Measurements from ENCODE around the gene DEFB123. TPM values are rescaled to one million over a fixed set of nuclear protein-coding genes. Genes with fewer than 3 reads are reported as not detected.
"Not testable (repeated sequence)": the region's sequence is repeated elsewhere in the genome, so short reads cannot be mapped to it uniquely, and the experiment has no call there.

DEFB123 gene
- total RNA-seq = not detected
- long read RNA-seq = 0 reads

DNA sequence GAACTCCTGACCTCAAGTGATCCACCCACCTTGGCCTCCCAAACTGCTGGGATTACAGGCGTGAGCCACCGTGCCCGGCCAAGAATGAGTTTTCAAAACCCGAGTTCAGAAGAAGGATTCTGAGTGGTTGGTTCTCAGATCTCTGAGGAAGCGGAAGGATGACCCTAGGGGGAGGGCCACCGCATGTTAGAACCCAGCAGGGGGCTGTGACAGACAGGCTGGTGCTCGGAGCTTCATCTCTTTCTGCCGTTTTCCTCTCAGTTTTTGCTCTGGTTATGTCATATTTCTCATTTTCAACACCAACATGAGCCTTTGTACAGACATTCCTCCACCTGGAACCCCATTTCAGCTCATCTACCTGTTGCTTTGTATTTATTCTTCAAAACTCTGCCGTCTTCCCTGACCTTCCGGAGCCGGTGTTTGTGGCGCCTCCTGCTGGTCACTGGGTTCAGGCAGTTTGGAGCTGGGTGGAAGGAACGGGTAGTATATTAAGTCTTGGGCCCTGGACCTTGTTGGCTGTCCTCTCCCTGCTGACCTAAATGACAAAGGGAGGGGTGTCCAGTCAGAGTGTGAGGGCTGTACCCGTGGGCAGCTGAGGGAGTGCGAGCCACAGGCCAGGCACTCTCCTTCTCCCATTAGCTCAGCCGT, at the start of gene DEFB123:
TSS of gene DEFB123 (plus strand) at position 621 of the 648 bp plus-strand sequence. CDS start 67 bp downstream, outside the sequence.
- DNase-seq = no peak
- intact Hi-C loops (cut with DNase I) = no loop called here
- no peak for ATAC-seq (ENCODE audit: poor library complexity)

DNA sequence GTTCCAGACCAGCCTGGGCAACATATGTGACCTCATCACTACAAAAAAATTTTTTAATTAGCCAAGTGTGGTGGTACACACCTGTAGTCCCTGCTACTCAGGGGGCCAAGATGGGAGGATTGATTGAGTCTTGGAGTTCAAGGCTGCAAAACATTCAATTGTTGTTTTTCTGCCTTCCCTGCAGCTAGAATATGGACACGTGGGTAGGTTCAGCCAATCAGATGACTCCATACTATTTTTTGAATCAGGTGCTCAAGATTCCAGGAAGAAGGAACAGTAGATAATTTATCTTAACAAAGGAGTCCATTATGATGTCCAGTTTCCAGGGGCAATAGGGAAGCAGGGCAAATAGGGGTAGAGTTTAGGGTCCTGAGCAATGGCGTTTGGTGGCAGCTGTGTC, 47.6 kb upstream of the DEFB123 start:
- DNase-seq = no peak
- no peak for ATAC-seq (ENCODE audit: poor library complexity)
- intact Hi-C loops (cut with DNase I) = no loop called here

GRCh38 chr20:31394900-31395299, 45.5 kb upstream of the DEFB123 start:
- no peak for ATAC-seq (ENCODE audit: poor library complexity)
- intact Hi-C loops (cut with DNase I) = no loop called here
- no peak for DNase-seq

GRCh38 chr20:31403886-31404285, 36.5 kb upstream of the DEFB123 start:
- intact Hi-C loops (cut with DNase I) = no loop called here
- DNase-seq = no peak

GRCh38 chr20:31406115-31406514, 34.3 kb upstream of the DEFB123 start, which contains the start of gene DEFB121:
DEFB121 (minus strand) TSS chr20:31406215; CDS start chr20:31406152, 63 bp downstream.
- intact Hi-C loops (cut with DNase I) = no loop called here
- no peak for DNase-seq
- ATAC-seq (ENCODE audit: poor library complexity) = no peak

More at GRCh38 chr20:31403886-31404285, 36.5 kb upstream of the DEFB123 start:
- no peak for ATAC-seq (ENCODE audit: poor library complexity)

- ATAC-seq (ENCODE audit: poor library complexity) (no peak), DNase-seq (no peak)
- intact Hi-C loops (cut with DNase I) = no loop called here
Measured at GRCh38 chr20:31410011-31410410, 30.4 kb upstream of the DEFB123 start.

- DNase-seq (no peak), ATAC-seq (ENCODE audit: poor library complexity) (no peak)
- intact Hi-C loops (cut with DNase I) = no loop called here
Measured at GRCh38 chr20:31414381-31414780, 26.1 kb upstream of the DEFB123 start.

DNA sequence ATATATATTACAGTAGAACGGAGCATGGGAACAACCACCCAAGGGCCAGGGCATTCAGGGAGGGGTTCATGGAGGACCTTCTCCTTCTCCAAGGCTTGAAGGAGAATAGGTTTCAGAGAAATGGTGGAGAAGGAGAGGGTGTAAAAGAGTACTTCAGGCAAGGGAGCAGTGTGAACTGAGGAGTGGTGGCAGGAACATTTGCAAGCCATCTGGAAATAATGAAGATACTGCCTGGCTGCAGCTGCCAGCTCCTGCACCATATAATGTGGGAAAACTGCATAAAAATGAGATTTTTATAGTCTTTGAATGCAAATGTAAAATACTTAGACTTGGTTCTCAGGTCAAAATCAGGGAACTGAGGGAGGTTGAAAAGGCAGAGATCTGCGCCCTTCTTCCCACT, 24.8 kb upstream of the DEFB123 start:
- no peak for ATAC-seq (ENCODE audit: poor library complexity)
- DNase-seq = no peak
- intact Hi-C loops (cut with DNase I) = no loop called here

DNA sequence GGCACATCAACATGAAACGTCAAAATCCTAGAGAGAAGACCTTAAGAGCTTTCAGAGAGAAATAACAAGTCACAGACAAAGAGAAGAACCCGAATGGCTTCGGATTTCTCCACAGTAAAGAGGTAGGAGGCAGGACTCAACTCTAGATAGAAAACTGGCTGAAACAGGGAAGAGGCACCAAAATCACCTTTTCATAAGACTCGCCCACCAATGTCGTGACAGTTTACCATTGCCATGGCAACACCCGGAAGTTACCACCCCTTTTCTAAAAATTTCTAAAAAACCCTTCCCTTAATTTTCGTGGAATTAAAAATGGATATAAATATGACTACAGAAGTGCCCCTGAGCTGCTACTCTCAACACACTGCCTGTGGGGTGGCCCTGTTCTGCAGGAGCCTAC, 22.1 kb upstream of the DEFB123 start:
- intact Hi-C loops (cut with DNase I) = no loop called here
- ATAC-seq (ENCODE audit: poor library complexity) = no peak
- no peak for DNase-seq

DNA sequence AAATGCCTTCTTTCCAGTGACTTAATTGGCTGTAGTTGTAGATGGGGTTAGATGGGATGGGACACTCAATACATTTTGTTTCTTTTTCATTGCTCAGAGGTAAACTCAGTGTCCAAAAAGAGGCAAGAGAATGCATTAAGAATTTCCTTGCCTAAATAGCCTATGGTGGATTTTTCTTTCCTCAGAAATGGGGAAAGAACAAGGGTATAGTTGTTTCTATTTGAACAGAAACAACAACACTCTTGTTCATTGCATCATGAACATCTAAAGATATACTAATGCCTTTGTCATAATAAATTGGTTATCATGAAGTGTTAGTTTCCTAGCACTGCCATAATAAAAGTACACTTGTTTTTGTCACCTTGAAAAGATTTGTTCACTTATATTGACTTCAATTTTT, 14.6 kb upstream of the DEFB123 start:
- ATAC-seq (ENCODE audit: poor library complexity) = no peak
- DNase-seq = no peak
- intact Hi-C loops (cut with DNase I) = no loop called here

GRCh38 chr20:31426891-31427551, 13.4 kb upstream of the DEFB123 start:
- DNase-seq; ATAC-seq (ENCODE audit: poor library complexity); intact Hi-C loops (cut with DNase I): not testable (repeated sequence)

- ATAC-seq (ENCODE audit: poor library complexity); DNase-seq; intact Hi-C loops (cut with DNase I): not testable (repeated sequence)
Measured at GRCh38 chr20:31427576-31427975, 12.9 kb upstream of the DEFB123 start.

DNA sequence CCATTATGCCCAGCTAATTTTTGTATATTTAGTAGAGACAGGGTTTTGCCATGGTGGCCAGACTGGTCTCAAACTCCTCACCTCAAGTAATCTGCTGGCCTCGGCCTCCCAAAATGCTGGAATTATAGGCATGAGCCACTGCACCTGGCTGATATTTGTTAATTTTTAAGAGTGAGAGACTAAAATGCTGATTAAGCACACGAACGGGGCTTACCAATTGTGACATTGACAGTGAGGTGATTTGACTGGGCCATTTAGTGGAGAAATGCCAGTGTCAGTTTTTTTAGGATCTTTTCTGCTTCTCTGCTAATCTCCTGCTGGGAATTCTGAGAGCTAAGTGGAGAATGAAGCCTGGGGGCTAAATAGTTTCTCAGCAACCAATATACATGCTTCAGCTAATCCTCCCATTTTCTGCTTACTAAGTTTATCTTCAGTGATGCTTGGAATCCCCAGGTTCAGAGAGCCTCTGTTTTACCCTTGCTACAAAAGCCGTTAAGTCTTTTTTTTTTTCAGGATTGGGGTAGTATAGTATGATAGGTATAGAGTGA, 9.8 kb upstream of the DEFB123 start:
- no peak for DNase-seq
- intact Hi-C loops (cut with DNase I) = no loop called here
- ATAC-seq (ENCODE audit: poor library complexity) = no peak

GRCh38 chr20:31446084-31446819, 5.8 kb downstream of the DEFB123 start:
- no peak for ATAC-seq (ENCODE audit: poor library complexity)
- intact Hi-C loops (cut with DNase I) = no loop called here
- DNase-seq = no peak

DNA sequence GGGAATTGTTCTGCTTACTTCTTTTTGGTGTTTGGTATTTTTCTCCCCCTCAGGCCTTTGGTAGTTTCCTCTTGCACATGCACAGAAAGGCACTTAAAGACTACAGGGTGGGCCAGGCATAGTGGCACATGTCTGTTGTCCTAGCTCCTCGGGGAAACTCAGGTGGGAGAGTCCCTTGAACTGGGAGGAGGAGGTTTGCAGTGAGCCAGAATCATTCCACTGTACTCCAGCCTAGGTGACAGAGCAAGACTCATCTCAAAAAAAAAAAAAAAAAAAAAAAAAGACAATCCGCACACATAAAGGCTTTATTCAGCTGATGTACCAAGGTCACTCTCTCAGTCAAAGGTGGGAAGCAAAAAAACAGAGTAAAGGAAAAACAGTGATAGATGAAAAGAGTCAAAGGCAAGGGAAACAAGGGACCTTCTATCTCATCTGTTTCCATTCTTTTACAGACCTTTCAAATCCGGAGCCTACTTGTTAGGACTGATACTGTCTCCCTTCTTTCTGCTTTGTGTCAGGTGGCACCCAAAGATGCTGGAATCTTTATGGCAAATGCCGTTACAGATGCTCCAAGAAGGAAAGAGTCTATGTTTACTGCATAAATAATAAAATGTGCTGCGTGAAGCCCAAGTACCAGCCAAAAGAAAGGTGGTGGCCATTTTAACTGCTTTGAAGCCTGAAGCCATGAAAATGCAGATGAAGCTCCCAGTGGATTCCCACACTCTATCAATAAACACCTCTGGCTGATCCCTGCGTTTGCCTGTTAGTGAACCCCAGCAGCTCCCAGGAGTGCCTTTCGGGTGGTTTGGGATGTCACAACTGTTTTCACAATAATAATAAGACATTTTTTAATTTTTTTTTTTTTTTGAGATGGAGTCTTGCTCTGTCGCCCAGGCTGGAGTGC, 9.3 kb downstream of the DEFB123 start:
- ATAC-seq (ENCODE audit: poor library complexity) = no peak
- intact Hi-C loops (cut with DNase I) = no loop called here
- no peak for DNase-seq

GRCh38 chr20:31452575-31452974, 12.1 kb downstream of the DEFB123 start:
- DNase-seq (no peak), ATAC-seq (ENCODE audit: poor library complexity) (no peak)
- intact Hi-C loops (cut with DNase I) = no loop called here

DNA sequence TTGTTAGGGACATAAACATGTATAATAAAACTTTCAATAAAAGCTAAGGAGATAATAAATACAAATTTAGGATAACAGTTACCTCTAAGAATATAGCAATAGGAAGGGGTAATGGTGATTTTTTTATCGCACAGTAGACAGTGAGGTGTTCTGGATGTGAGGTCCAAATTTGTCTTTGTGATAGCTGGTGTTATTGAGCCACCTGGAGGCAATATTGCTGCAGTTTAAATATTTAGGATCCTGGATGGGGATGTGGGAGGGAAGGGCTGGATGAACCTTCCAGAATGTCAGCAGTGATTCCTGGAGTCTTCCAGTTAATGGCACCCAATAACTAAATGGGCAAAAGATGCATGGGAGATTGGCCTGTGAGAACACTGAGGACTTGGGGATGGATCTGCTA, 13.9 kb downstream of the DEFB123 start:
- DNase-seq (no peak), ATAC-seq (ENCODE audit: poor library complexity) (no peak)
- intact Hi-C loops (cut with DNase I) = no loop called here

DNA sequence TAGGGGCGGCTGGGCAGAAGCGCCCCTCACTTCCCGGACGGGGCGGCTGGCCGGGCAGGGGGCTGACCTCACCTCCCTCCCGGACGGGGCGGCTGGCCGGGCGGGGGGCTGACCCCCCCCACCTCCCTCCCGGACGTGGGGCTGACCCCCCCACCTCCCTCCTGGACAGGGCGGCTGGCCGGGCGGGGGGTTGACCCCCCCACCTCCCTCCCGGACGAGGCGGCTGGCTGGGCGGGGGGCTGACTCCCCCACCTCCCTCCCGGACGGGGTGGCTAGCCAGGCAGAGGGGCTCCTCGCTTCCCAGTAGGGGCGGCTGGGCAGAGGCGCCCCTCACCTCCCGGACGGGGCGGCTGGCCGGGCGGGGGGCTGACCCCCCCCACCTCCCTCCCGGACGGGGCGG, 30.5 kb downstream of the DEFB123 start:
- ATAC-seq (ENCODE audit: poor library complexity); intact Hi-C loops (cut with DNase I); DNase-seq: not testable (repeated sequence)

All from Right ventricle myocardium superior (tissue), 1 donor.